HG03064 (cell line): ENCODE results near the gene DDX56.
A peak's percentile ranks its signal among the peaks of the same experiment; 100 is the strongest.
"Not testable (repeated sequence)": the region's sequence is repeated elsewhere in the genome, so short reads cannot be mapped to it uniquely, and the experiment has no call there.

Experiments
- ATAC-seq: cut with Tn5 transposase; IDR thresholded peaks from one replicate; pipeline ENCODE4 v1.9.1; 2021; ENCODE audit warnings: low read depth; ENCODE audit not compliant: unreplicated experiment

Gene DDX56

GRCh38 chr7:44599222-44599621 lies 25.5 kb upstream of the DDX56 start:
- no peak for ATAC-seq

- ATAC-seq, result not testable (repeated sequence)
Measured at GRCh38 chr7:44597181-44597580, 23.5 kb upstream of the DDX56 start.

GRCh38 chr7:44595934-44596635 lies 22.4 kb upstream of the DDX56 start:
- ATAC-seq, result no peak

DNA sequence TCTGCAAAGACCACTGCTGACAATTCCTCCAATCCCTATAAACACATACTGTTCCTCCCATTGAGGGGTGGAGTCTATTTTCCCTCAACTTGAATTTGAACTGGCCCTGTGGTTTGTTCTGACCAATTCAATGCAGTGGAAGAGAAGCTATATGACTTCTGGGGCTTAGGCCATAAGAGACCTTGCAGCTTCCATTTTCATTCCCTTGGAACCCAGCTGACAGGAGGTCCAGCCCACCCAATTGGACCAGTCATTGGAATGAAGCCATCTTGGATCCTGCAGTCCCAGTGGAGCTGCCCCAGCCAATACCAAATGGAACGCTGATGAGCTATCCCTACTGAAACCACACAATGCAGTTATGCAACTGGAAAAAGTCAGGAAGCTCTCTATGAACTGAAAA lies 17.2 kb upstream of the DDX56 start:
- no peak for ATAC-seq

GRCh38 chr7:44587843-44588711 lies 14.4 kb upstream of the DDX56 start:
- ATAC-seq, result no peak

DNA sequence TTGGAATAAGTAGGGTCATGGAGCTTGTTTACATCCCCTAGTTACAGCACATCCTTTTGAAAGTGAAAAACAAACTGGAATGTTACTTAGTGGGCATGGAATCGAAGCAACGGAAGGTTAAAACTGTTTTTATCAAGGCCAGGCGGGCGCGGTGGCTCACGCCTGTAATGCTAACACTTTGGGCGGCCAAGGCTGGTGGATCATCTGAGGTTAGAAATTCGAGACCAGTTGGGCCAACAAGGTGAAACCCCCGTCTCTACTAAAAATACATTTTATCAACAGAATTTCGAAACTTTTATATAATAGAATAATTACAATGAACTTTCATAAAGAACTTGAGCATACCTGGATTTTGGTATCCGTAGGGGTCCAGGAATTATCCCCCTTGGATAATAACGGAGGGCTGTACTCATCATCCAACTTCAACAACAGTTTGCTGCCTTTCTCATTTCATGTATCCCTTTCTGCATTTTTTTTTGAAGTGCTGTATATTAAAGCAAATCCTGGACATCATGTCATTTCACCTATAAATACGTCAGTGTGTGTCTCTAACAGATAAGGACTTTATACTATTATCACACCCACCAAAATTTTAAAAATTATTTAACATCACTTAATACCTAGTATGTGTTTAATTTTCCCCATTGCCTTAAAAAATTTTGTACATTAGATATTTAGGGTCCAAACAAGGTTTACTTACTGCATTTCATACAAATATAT lies 9.6 kb upstream of the DDX56 start:
- no peak for ATAC-seq

DNA sequence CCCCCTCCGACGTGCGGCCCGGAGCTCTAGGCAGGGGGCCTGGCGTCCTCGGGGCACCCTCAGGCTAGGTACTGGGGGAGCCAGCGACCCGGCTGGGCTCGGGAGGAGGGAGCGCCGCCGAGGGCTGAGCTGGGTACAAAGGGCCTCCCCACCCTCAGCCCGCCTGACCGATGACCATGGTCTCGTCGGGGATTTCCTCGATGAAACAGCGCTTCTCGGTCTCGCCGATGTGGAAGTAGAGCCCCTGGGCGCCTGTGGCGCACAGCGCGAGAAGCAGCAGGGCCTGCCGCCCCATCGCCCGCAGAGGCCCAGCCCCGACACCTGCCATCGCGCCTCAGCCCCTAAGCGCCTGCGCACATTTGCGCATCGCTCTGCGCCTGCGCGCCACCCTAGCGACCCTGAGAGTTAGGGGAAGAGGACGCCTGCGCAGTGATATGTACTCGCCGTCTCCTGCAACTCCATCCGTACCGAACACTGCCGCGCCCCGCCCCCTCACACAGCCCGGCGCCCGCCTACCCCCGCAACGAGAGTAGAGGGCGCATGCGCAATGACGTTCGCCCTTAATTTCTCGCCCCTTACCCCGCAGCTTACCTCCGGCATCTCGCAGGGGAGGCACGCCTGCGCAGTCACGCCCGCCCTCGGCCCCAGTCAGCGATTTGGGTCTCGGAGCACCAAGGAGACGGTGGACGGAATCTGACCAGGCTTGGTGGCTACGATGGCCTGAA lies 8.3 kb upstream of the DDX56 start, which contains the start of gene TMED4:
TMED4 (minus strand) TSS at position 353 of the 725 bp plus-strand sequence; CDS start at position 328, 25 bp downstream.
- ATAC-seq, result peak; percentile 79

GRCh38 chr7:44580945-44581878 lies 7.5 kb upstream of the DDX56 start:
- ATAC-seq, result peak; percentile 26

- no peak for ATAC-seq
Measured at GRCh38 chr7:44576228-44576627, 2.5 kb upstream of the DDX56 start.

- ATAC-seq, result no peak
Measured at GRCh38 chr7:44575054-44575453, 1.3 kb upstream of the DDX56 start.

- no peak for ATAC-seq
Measured at GRCh38 chr7:44574287-44574872, 672 bp upstream of the DDX56 start.

GRCh38 chr7:44572771-44573170 lies 937 bp downstream of the DDX56 start:
- ATAC-seq, result no peak

- ATAC-seq, result no peak
Measured at GRCh38 chr7:44569959-44570358, 3.7 kb downstream of the DDX56 start.

DNA sequence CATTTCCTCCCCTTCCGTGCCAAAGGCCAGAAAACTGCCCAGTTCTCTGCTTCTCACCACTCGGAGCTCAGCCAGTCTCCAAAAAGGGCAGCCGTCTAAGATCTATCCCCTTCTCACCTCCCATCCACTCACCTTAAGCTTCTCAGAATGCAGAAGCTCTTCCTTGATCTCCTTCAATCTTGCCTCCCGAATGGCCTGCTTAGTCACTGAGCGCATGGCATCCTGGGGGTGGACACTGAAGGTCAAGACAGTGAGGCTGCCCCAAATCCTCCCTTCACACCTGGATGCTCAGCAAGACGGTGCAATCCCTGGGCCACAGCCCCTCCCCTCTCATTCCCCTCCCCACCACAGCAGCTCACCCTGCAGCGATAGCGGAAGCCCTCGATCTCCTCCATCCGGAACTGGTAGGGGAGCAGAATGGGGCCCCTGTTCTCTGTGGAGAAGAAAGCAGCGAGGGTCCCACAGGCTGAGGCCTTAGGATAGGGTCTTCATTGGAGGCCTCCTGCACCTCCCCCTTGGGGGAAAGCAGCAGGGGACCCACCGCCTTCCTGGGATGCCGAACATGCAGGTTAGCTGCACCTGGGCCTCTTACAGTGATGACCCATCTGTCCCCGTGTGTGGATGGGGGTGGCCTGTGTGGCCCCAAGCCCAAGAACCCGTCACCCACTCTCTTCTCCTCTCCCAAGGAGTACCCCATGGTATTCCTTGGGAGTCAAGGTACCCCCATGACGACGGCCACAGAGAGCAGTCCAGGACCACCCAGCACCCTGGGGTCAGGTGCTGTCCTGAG lies 4.7 kb downstream of the DDX56 start:
- no peak for ATAC-seq

- ATAC-seq, result no peak
Measured at GRCh38 chr7:44567884-44568283, 5.8 kb downstream of the DDX56 start.

GRCh38 chr7:44566680-44567079 lies 7.0 kb downstream of the DDX56 start:
- ATAC-seq, result no peak

- ATAC-seq, result no peak
Measured at GRCh38 chr7:44565795-44566559, 7.7 kb downstream of the DDX56 start.
